CD14-positive monocyte (primary cell): ENCODE data around the gene CHD6. TPM values are rescaled to one million over a fixed set of nuclear protein-coding genes. Genes with fewer than 3 reads are reported as not detected.

ENCODE experiments used
- DNase-seq, 3 donors: peaks; one replicate each; pipeline ENCODE4 v3.0.0-alpha.2; 2011 to 2022
- H2AFZ ChIP-seq: 2 replicates; pipeline ENCODE4 v1.6.0; 2012; ENCODE audit warnings: mild to moderate bottlenecking, low read depth, low read length, inconsistent platforms; ENCODE audit not compliant: insufficient read depth, poor library complexity, severe bottlenecking
- H3K27ac ChIP-seq, 2 donors: 1 replicate in 1 of 2; 2 replicates in 1 of 2; pipeline ENCODE4 v1.5.1; 2012 to 2013; ENCODE audit warnings: low read length in 2 of 2, control low read depth in 1 of 2, inconsistent platforms in 1 of 2, low read depth in 1 of 2, mild to moderate bottlenecking in 1 of 2
- H3K27me3 ChIP-seq, 2 donors: one replicate each; pipeline versions ENCODE4 v1.6.0 to v1.6.1; 2011 to 2013; ENCODE audit warnings: low read length in 2 of 2; ENCODE audit not compliant: control insufficient read depth in 2 of 2, insufficient read depth in 2 of 2
- H3K36me3 ChIP-seq, 2 donors: replicated peaks in 1 of 2; 1 replicate in 1 of 2; 2 replicates in 1 of 2; pipeline versions ENCODE4 v1.5.1 to v1.6.1; 2012 to 2013; ENCODE audit warnings: low read length in 2 of 2, control low read depth in 1 of 2, inconsistent platforms in 1 of 2, mild to moderate bottlenecking in 1 of 2; ENCODE audit not compliant: insufficient read depth in 2 of 2, control insufficient read depth in 1 of 2
- H3K4me1 ChIP-seq, 2 donors: 1 replicate in 1 of 2; 2 replicates in 1 of 2; pipeline versions ENCODE4 v1.5.1 to v1.6.1; 2012 to 2013; ENCODE audit warnings: low read length in 2 of 2, control low read depth in 1 of 2, inconsistent platforms in 1 of 2, mild to moderate bottlenecking in 1 of 2, moderate library complexity in 1 of 2; ENCODE audit not compliant: insufficient read depth in 2 of 2, control insufficient read depth in 1 of 2
- H3K4me2 ChIP-seq: replicated peaks from 2 replicates; pipeline ENCODE3; 2012; ENCODE audit warnings: low read length, moderate library complexity, mild to moderate bottlenecking; ENCODE audit not compliant: poor library complexity, severe bottlenecking; ENCODE audit errors: extremely low read depth
- H3K4me3 ChIP-seq, 3 experiments: fragments of 200-600 bp in 1 of 3; sonication (generic) in 1 of 3; replicated peaks in 1 of 3; 1 replicate in 2 of 3; 2 replicates in 1 of 3; pipeline ENCODE4 v1.5.1; 2011 to 2013; ENCODE audit warnings: low read length in 3 of 3, mild to moderate bottlenecking in 3 of 3, control low read depth in 2 of 3, low read depth in 2 of 3, inconsistent platforms in 1 of 3, moderate library complexity in 1 of 3
- H3K79me2 ChIP-seq: 2 replicates; pipeline ENCODE4 v1.6.0; 2012; ENCODE audit warnings: mild to moderate bottlenecking, control low read depth, inconsistent platforms, low read length, moderate library complexity; ENCODE audit not compliant: insufficient read depth
- H3K9ac ChIP-seq: 2 replicates; pipeline ENCODE4 v1.6.0; 2017; ENCODE audit warnings: low read length, mild to moderate bottlenecking; ENCODE audit not compliant: insufficient read depth, poor library complexity, severe bottlenecking
- H3K9me3 ChIP-seq, 2 donors: replicated peaks in 1 of 2; 1 replicate in 1 of 2; 2 replicates in 1 of 2; pipeline versions ENCODE4 v1.5.1 to v1.6.1; 2012 to 2013; ENCODE audit warnings: low read length in 2 of 2, control low read depth in 1 of 2; ENCODE audit not compliant: control insufficient read depth in 1 of 2, insufficient read depth in 1 of 2
- H4K20me1 ChIP-seq: 2 replicates; pipeline ENCODE4 v1.6.0; 2012; ENCODE audit warnings: mild to moderate bottlenecking, low read length, control low read depth, moderate library complexity; ENCODE audit not compliant: insufficient read depth
- H3K27ac Mint-ChIP-seq, 7 donors: one replicate each; pipeline ENCODE4 v1.8.0; 2020; ENCODE audit warnings: mild to moderate bottlenecking in 7 of 7, mixed read lengths in 7 of 7, moderate library complexity in 6 of 7, inconsistent platforms in 2 of 7
- H3K27me3 Mint-ChIP-seq, 3 donors: one replicate each; pipeline ENCODE4 v1.8.0; 2021 to 2022; ENCODE audit warnings: low read depth in 3 of 3, mild to moderate bottlenecking in 3 of 3, mixed read lengths in 3 of 3, moderate library complexity in 3 of 3, inconsistent platforms in 1 of 3
- H3K36me3 Mint-ChIP-seq, 2 donors: one replicate each; pipeline ENCODE4 v1.8.0; 2020; ENCODE audit warnings: mixed read lengths in 2 of 2, inconsistent platforms in 1 of 2, mild to moderate bottlenecking in 1 of 2
- H3K4me1 Mint-ChIP-seq: one replicate; pipeline ENCODE4 v1.8.0; 2020; ENCODE audit warnings: mild to moderate bottlenecking, mixed read lengths
- H3K4me3 Mint-ChIP-seq, 2 donors: one replicate each; pipeline ENCODE4 v1.8.0; 2020; ENCODE audit warnings: mild to moderate bottlenecking in 2 of 2, mixed read lengths in 2 of 2, moderate library complexity in 1 of 2
- H3K9me3 Mint-ChIP-seq, 7 donors: one replicate each; pipeline ENCODE4 v1.8.0; 2020 to 2022; ENCODE audit warnings: mixed read lengths in 7 of 7, mild to moderate bottlenecking in 6 of 7, moderate library complexity in 6 of 7, inconsistent platforms in 2 of 7
- WGBS: methylation state at CpG from one replicate; pipeline ENCODE4 v1.1.5; 2013; ENCODE audit warnings: missing lambda C conversion rate; ENCODE audit not compliant: insufficient coverage; 5-methylcytosine and 5-hydroxymethylcytosine counted together
- intact Hi-C, 2 donors: fragments of 100-400 bp; cut with micrococcal nuclease; formaldehyde crosslinking; loops; one replicate each; pipeline versions ENCODE4 v1.15.0 to v1.15.1; 2023
- polyA plus RNA-seq, 3 donors: library from polyadenylated mRNA; depleted of rRNA in 1 of 3; unstranded in 2 of 3; stranded (reverse) in 1 of 3; fragments of 300-500 nt in 2 of 3; fragments of >200 nt in 1 of 3; fragmentation: Illumina TruSeq in 2 of 3; gene quantifications; 1 replicate in 2 of 3; 2 replicates in 1 of 3; pipeline ENCODE4 v1.2.3, GENCODE V29; 2012 to 2021
- TF ChIP-seq, protein P1 (sequence below): fragments of 200-600 bp; IDR thresholded peaks from one replicate; pipeline ENCODE4 v1.8.0; 2022; ENCODE audit warnings: antibody characterized with exemption, mild to moderate bottlenecking

The CHD6 gene
- polyA plus RNA-seq, 3 donors, result 12.9 to 19.6 (median 13.0) TPM

- WGBS, result 100% methylated on average over 2 of the region's 7 CpGs
Observed at GRCh38 chr20:41574802-41575389, 43.3 kb downstream of the CHD6 start.

GRCh38 chr20:41573955-41574354, 44.2 kb downstream of the CHD6 start:
- WGBS, result no CpG with 5 or more reads among the region's 2 CpGs
- Histone ChIP-seq H4K20me1 (peaks cover 73% of the 10 kb centered on the region), H3K27ac (peak overlapping the region in 1 of 2 donors; percentile 17), H3K9ac (no peak overlapping the region), H3K9me3 (peaks cover 6 to 16% of the 10 kb centered on the region in 2 donors), H3K27me3 (no peaks in the 10 kb centered on the region), H3K36me3 (no peaks in the 10 kb centered on the region), H3K79me2 (peaks cover 91% of the 10 kb centered on the region), H2AFZ (no peak overlapping the region), H3K4me3 (peak overlapping the region in 1 of 3 experiments; percentile 39), H3K4me2 (peak overlapping the region; percentile 41), H3K4me1 (peaks cover 9 to 13% of the 10 kb centered on the region in 2 donors)
- Mint-ChIP-seq H3K36me3 (peaks cover 0 to 7% of the 10 kb centered on the region in 2 donors), H3K4me1 (peaks cover 36% of the 10 kb centered on the region), H3K27me3 (no peaks in the 10 kb centered on the region), H3K27ac (peak overlapping the region in 2 of 7 donors; percentile 25 to 43), H3K4me3 (peak overlapping the region in 1 of 2 donors; percentile 0), H3K9me3 (peaks cover 7 to 12% (median 8%) of the 10 kb centered on the region in 7 donors)
- intact Hi-C loops, result no loop called here
- TF ChIP-seq, protein P1, sequence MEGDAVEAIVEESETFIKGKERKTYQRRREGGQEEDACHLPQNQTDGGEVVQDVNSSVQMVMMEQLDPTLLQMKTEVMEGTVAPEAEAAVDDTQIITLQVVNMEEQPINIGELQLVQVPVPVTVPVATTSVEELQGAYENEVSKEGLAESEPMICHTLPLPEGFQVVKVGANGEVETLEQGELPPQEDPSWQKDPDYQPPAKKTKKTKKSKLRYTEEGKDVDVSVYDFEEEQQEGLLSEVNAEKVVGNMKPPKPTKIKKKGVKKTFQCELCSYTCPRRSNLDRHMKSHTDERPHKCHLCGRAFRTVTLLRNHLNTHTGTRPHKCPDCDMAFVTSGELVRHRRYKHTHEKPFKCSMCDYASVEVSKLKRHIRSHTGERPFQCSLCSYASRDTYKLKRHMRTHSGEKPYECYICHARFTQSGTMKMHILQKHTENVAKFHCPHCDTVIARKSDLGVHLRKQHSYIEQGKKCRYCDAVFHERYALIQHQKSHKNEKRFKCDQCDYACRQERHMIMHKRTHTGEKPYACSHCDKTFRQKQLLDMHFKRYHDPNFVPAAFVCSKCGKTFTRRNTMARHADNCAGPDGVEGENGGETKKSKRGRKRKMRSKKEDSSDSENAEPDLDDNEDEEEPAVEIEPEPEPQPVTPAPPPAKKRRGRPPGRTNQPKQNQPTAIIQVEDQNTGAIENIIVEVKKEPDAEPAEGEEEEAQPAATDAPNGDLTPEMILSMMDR, result no peak
- DNase-seq, result no peak

More at GRCh38 chr20:41574802-41575389, 43.3 kb downstream of the CHD6 start:
- Histone ChIP-seq H3K27me3 (no peaks in the 10 kb centered on the region), H3K4me2 (no peak overlapping the region), H4K20me1 (peaks cover 71% of the 10 kb centered on the region), H3K9me3 (peaks cover 6 to 16% of the 10 kb centered on the region in 2 donors), H3K36me3 (no peaks in the 10 kb centered on the region), H3K27ac (no peak overlapping the region), H2AFZ (no peak overlapping the region), H3K79me2 (peaks cover 93% of the 10 kb centered on the region), H3K4me1 (peaks cover 9 to 13% of the 10 kb centered on the region in 2 donors), H3K9ac (no peak overlapping the region), H3K4me3 (no peak overlapping the region)
- intact Hi-C loops, result no loop called here
- no peaks in the 10 kb centered on the region for H3K27me3 Mint-ChIP-seq
- peaks cover 7 to 12% (median 8%) of the 10 kb centered on the region in 7 donors for H3K9me3 Mint-ChIP-seq
- no peak for DNase-seq
- TF ChIP-seq, protein P1, result no peak
- H3K4me3 Mint-ChIP-seq, result no peak overlapping the region
- peaks cover 0 to 7% of the 10 kb centered on the region in 2 donors for H3K36me3 Mint-ChIP-seq
- H3K27ac Mint-ChIP-seq, result no peak overlapping the region
- peaks cover 35% of the 10 kb centered on the region for H3K4me1 Mint-ChIP-seq
